GM12875 (cell line): Measurements from ENCODE around the gene LPCAT3.
A peak's percentile ranks its signal among the peaks of the same experiment; 100 is the strongest.

Source experiments
- H3K4me3 ChIP-seq: one replicate; pipeline ENCODE4 v1.5.1; 2011; ENCODE audit warnings: low read depth, low read length, control low read depth
- CTCF ChIP-seq: IDR thresholded peaks from 2 replicates; pipeline ENCODE4 v1.5.1; 2011; ENCODE audit warnings: low read depth, mild to moderate bottlenecking, control low read depth, inconsistent platforms, low read length, moderate library complexity, borderline replicate concordance; ENCODE audit not compliant: insufficient read depth

Gene LPCAT3

GRCh38 chr12:6942331-6942665 lies 76.0 kb downstream of the LPCAT3 start:
- no peak for TF ChIP-seq CTCF
- H3K4me3 ChIP-seq, result no peak overlapping the region

GRCh38 chr12:6941782-6942181 lies 76.5 kb downstream of the LPCAT3 start:
- no peak for TF ChIP-seq CTCF

GRCh38 chr12:6941267-6941666 lies 77.0 kb downstream of the LPCAT3 start:
- no peak for TF ChIP-seq CTCF
- no peak overlapping the region for H3K4me3 ChIP-seq

More at GRCh38 chr12:6941782-6942181, 76.5 kb downstream of the LPCAT3 start:
- no peak overlapping the region for H3K4me3 ChIP-seq

- TF ChIP-seq CTCF, result no peak
- no peak overlapping the region for H3K4me3 ChIP-seq
Measured at GRCh38 chr12:6939191-6939540, 79.1 kb downstream of the LPCAT3 start.

GRCh38 chr12:6938353-6939190 lies 79.7 kb downstream of the LPCAT3 start:
- TF ChIP-seq CTCF, result no peak
- peak overlapping the region; percentile 38 for H3K4me3 ChIP-seq

GRCh38 chr12:6937481-6938352 lies 80.6 kb downstream of the LPCAT3 start:
- H3K4me3 ChIP-seq, result peak overlapping the region; percentile 96
- TF ChIP-seq CTCF, result peak; percentile 96
